ENCODE results near the gene TEKTIP1. TPM values are rescaled to one million over a fixed set of nuclear protein-coding genes. Genes with fewer than 3 reads are reported as not detected.

The TEKTIP1 gene
- not detected in 2 replicates for total RNA-seq

GRCh38 chr19:3538965-3539755 is at the start of gene TEKTIP1:
Gene TEKTIP1 (plus strand): TSS chr19:3539174. CDS start chr19:3539178, 4 bp downstream.
- no peak for FAIRE-seq
- no peak for DNase-seq (ENCODE audit: low read depth)
- Histone ChIP-seq H3K4me3 (ENCODE audit: low read depth, low read length) (no peak within 1 kb of the TSS), H3K36me3 (ENCODE audit: control insufficient read depth, insufficient read depth, low read length) (peaks cover 14% of the 10 kb centered on the region), H3K27me3 (ENCODE audit: control insufficient read depth, insufficient read depth, low read length) (no peaks in the 10 kb centered on the region)
- no peak for TF ChIP-seq CTCF (IDR thresholded peaks at IDR 0.05; ENCODE audit: insufficient read depth, low read length, severe bottlenecking)

- no peaks in the 10 kb centered on the region for H3K27me3 ChIP-seq (ENCODE audit: control insufficient read depth, insufficient read depth, low read length)
- H3K36me3 ChIP-seq (ENCODE audit: control insufficient read depth, insufficient read depth, low read length): peaks cover 11% of the 10 kb centered on the region
- no peak for FAIRE-seq
- H3K4me3 ChIP-seq (ENCODE audit: low read depth, low read length): no peak overlapping the region
- no peak for TF ChIP-seq CTCF (IDR thresholded peaks at IDR 0.05; ENCODE audit: insufficient read depth, low read length, severe bottlenecking)
- DNase-seq (ENCODE audit: low read depth): no peak
Observed at GRCh38 chr19:3491396-3492119, 47.4 kb upstream of the TEKTIP1 start.

GRCh38 chr19:3492131-3492839 is 46.7 kb upstream of the TEKTIP1 start:
- TF ChIP-seq CTCF (IDR thresholded peaks at IDR 0.05; ENCODE audit: insufficient read depth, low read length, severe bottlenecking): no peak
- Histone ChIP-seq H3K4me3 (ENCODE audit: low read depth, low read length) (no peak overlapping the region), H3K36me3 (ENCODE audit: control insufficient read depth, insufficient read depth, low read length) (peaks cover 13% of the 10 kb centered on the region), H3K27me3 (ENCODE audit: control insufficient read depth, insufficient read depth, low read length) (no peaks in the 10 kb centered on the region)
- DNase-seq (ENCODE audit: low read depth) (no peak), FAIRE-seq (no peak)

GRCh38 chr19:3492919-3493318 is 46.1 kb upstream of the TEKTIP1 start:
- Histone ChIP-seq H3K27me3 (ENCODE audit: control insufficient read depth, insufficient read depth, low read length) (no peaks in the 10 kb centered on the region), H3K4me3 (ENCODE audit: low read depth, low read length) (no peak overlapping the region), H3K36me3 (ENCODE audit: control insufficient read depth, insufficient read depth, low read length) (peaks cover 13% of the 10 kb centered on the region)
- no peak for TF ChIP-seq CTCF (IDR thresholded peaks at IDR 0.05; ENCODE audit: insufficient read depth, low read length, severe bottlenecking)
- FAIRE-seq (no peak), DNase-seq (ENCODE audit: low read depth) (no peak)

- TF ChIP-seq CTCF (IDR thresholded peaks at IDR 0.05; ENCODE audit: insufficient read depth, low read length, severe bottlenecking): no peak
- no peaks in the 10 kb centered on the region for H3K27me3 ChIP-seq (ENCODE audit: control insufficient read depth, insufficient read depth, low read length)
- DNase-seq (ENCODE audit: low read depth): no peak
- H3K36me3 ChIP-seq (ENCODE audit: control insufficient read depth, insufficient read depth, low read length): peaks cover 13% of the 10 kb centered on the region
- FAIRE-seq: no peak
- H3K4me3 ChIP-seq (ENCODE audit: low read depth, low read length): no peak overlapping the region
Observed at GRCh38 chr19:3493651-3494050, 45.3 kb upstream of the TEKTIP1 start.

Measured in bronchial epithelial cell (primary cell).